ENCODE results near the gene ASIC2.

DNA sequence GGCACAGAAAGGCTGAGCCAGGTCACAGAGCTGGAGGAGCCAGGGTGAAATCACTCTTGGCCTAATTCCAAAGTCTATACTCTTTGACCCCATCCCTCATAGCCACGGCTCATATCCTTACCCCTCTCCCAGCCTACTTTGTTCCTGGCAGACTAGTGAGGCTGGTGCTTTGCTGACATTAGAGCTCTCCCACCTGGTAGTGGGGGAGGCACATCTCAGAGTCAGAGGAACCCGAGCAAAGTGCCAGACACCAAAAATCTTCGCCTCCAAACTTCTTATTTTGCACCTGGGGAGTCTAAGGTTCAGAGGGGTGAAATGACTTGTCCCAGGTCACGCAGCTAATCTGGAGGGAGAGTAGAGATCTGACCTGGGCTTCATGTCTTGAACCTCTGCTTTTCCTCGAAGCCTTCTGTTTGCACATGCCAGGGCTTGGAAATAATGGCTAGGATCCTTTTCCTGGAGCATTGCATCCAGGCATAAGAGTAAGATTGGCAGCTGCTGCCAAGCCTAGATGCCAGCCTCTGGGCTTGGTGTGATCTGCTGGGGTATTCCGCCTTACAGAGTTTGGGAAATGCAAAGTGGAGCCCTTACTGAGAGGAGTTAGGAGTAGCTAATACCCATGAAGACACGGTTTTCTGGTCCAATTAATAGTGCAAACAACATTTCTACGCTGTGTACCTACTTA is 174.6 kb downstream of the ASIC2 start:
- TF ChIP-seq, protein P1, sequence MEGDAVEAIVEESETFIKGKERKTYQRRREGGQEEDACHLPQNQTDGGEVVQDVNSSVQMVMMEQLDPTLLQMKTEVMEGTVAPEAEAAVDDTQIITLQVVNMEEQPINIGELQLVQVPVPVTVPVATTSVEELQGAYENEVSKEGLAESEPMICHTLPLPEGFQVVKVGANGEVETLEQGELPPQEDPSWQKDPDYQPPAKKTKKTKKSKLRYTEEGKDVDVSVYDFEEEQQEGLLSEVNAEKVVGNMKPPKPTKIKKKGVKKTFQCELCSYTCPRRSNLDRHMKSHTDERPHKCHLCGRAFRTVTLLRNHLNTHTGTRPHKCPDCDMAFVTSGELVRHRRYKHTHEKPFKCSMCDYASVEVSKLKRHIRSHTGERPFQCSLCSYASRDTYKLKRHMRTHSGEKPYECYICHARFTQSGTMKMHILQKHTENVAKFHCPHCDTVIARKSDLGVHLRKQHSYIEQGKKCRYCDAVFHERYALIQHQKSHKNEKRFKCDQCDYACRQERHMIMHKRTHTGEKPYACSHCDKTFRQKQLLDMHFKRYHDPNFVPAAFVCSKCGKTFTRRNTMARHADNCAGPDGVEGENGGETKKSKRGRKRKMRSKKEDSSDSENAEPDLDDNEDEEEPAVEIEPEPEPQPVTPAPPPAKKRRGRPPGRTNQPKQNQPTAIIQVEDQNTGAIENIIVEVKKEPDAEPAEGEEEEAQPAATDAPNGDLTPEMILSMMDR (IDR thresholded peaks at IDR 0.05), result no peak
- TF ChIP-seq POLR2A (IDR thresholded peaks at IDR 0.05) (no peak), POLR2AphosphoS5 (IDR thresholded peaks at IDR 0.05) (no peak), EP300 (IDR thresholded peaks at IDR 0.05) (no peak)

All from sigmoid colon (tissue), 4 donors.